Measurements from ENCODE around the gene AFF2.
"Not testable (repeated sequence)": the region's sequence is repeated elsewhere in the genome, so short reads cannot be mapped to it uniquely, and the experiment has no call there.

The AFF2 gene

GRCh38 chrX:148903176-148903575, 402.8 kb downstream of the AFF2 start:
- TF ChIP-seq CTCF (IDR thresholded peaks at IDR 0.05; ENCODE audit: insufficient read depth, low read depth, low read length, missing control alignments), result no peak
- no peak overlapping the region for H3K4me3 ChIP-seq (ENCODE audit: low read length)
- DNase-seq (ENCODE audit: low read depth), result no peak

GRCh38 chrX:148904421-148905111, 404.1 kb downstream of the AFF2 start:
- TF ChIP-seq CTCF (IDR thresholded peaks at IDR 0.05; ENCODE audit: insufficient read depth, low read depth, low read length, missing control alignments), result no peak
- no peak for DNase-seq (ENCODE audit: low read depth)
- no peak overlapping the region for H3K4me3 ChIP-seq (ENCODE audit: low read length)

- TF ChIP-seq CTCF (IDR thresholded peaks at IDR 0.05; ENCODE audit: insufficient read depth, low read depth, low read length, missing control alignments), result no peak
- DNase-seq (ENCODE audit: low read depth), result no peak
- no peak overlapping the region for H3K4me3 ChIP-seq (ENCODE audit: low read length)
Observed at GRCh38 chrX:148905400-148905799, 405.0 kb downstream of the AFF2 start.

- not testable (repeated sequence) for H3K4me3 ChIP-seq (ENCODE audit: low read length); DNase-seq (ENCODE audit: low read depth)
Observed at GRCh38 chrX:148906628-148907027, 406.2 kb downstream of the AFF2 start.

GRCh38 chrX:148909758-148910157, 409.3 kb downstream of the AFF2 start:
- no peak for TF ChIP-seq CTCF (IDR thresholded peaks at IDR 0.05; ENCODE audit: insufficient read depth, low read depth, low read length, missing control alignments)
- H3K4me3 ChIP-seq (ENCODE audit: low read length), result no peak overlapping the region
- DNase-seq (ENCODE audit: low read depth), result no peak

- no peak overlapping the region for H3K4me3 ChIP-seq (ENCODE audit: low read length)
- DNase-seq (ENCODE audit: low read depth), result no peak
- no peak for TF ChIP-seq CTCF (IDR thresholded peaks at IDR 0.05; ENCODE audit: insufficient read depth, low read depth, low read length, missing control alignments)
Observed at GRCh38 chrX:148913971-148914370, 413.6 kb downstream of the AFF2 start.

- TF ChIP-seq CTCF (IDR thresholded peaks at IDR 0.05; ENCODE audit: insufficient read depth, low read depth, low read length, missing control alignments), result no peak
- DNase-seq (ENCODE audit: low read depth), result no peak
- no peak overlapping the region for H3K4me3 ChIP-seq (ENCODE audit: low read length)
Observed at GRCh38 chrX:148914783-148915182, 414.4 kb downstream of the AFF2 start.
